Mesenchymal stem cell (in vitro differentiated cells and primary cell): Measurements from ENCODE around the gene RBMS1.

Experiments used
- DNase-seq: peaks from one replicate; pipeline ENCODE4 v3.0.0-alpha.2; 2013
- H2AFZ ChIP-seq: one replicate; pipeline ENCODE4 v1.6.1; 2013; ENCODE audit warnings: low read depth, mild to moderate bottlenecking, control low read depth, inconsistent platforms, low read length, moderate library complexity
- H2AK5ac ChIP-seq: 2 replicates; pipeline ENCODE4 v1.6.1; 2013; ENCODE audit warnings: low read length, moderate library complexity, mild to moderate bottlenecking, inconsistent platforms; ENCODE audit not compliant: severe bottlenecking
- H2BK120ac ChIP-seq: one replicate; pipeline ENCODE4 v1.6.1; 2013; ENCODE audit warnings: low read depth, mild to moderate bottlenecking, inconsistent platforms, low read length, moderate library complexity
- H2BK12ac ChIP-seq, 2 experiments: one replicate each; pipeline ENCODE4 v1.6.1; 2013; ENCODE audit warnings: inconsistent platforms in 2 of 2, low read length in 2 of 2, mild to moderate bottlenecking in 2 of 2, moderate library complexity in 2 of 2, control low read depth in 1 of 2
- H2BK15ac ChIP-seq: one replicate; pipeline ENCODE4 v1.6.1; 2013; ENCODE audit warnings: mild to moderate bottlenecking, low read depth, inconsistent platforms; ENCODE audit not compliant: poor library complexity, severe bottlenecking
- H2BK5ac ChIP-seq: 2 replicates; pipeline ENCODE4 v1.6.1; 2013; ENCODE audit warnings: low read depth, mild to moderate bottlenecking, low read length, control low read depth, inconsistent platforms; ENCODE audit not compliant: poor library complexity, severe bottlenecking
- H3K14ac ChIP-seq, 2 experiments: one replicate each; pipeline ENCODE4 v1.6.1; 2013; ENCODE audit warnings: inconsistent platforms in 2 of 2, low read length in 2 of 2, control low read depth in 1 of 2, mild to moderate bottlenecking in 1 of 2, moderate library complexity in 1 of 2
- H3K18ac ChIP-seq, 2 experiments: one replicate each; pipeline ENCODE4 v1.6.1; 2013; ENCODE audit warnings: inconsistent platforms in 2 of 2, low read length in 2 of 2, control low read depth in 1 of 2, low read depth in 1 of 2, mild to moderate bottlenecking in 1 of 2
- H3K23ac ChIP-seq, 2 experiments: one replicate each; pipeline ENCODE4 v1.6.1; 2013; ENCODE audit warnings: inconsistent platforms in 2 of 2, low read length in 2 of 2, mild to moderate bottlenecking in 2 of 2, moderate library complexity in 2 of 2, control low read depth in 1 of 2
- H3K27ac ChIP-seq: 2 replicates; pipeline ENCODE4 v1.5.1; 2013; ENCODE audit warnings: mild to moderate bottlenecking, moderate library complexity, low read length, control low read depth, inconsistent platforms; ENCODE audit not compliant: poor library complexity, severe bottlenecking
- H3K27me3 ChIP-seq, 2 experiments: 2 replicates each; pipeline versions ENCODE4 v1.6.1 to v1.7.0; 2013; ENCODE audit warnings: low read length in 2 of 2, mild to moderate bottlenecking in 2 of 2, moderate library complexity in 2 of 2, control low read depth in 1 of 2, inconsistent platforms in 1 of 2; ENCODE audit not compliant: control insufficient read depth in 1 of 2, insufficient read depth in 1 of 2
- H3K36me3 ChIP-seq, 2 experiments: 2 replicates each; pipeline versions ENCODE4 v1.6.1 to v1.7.0; 2013; ENCODE audit warnings: low read length in 2 of 2, control low read depth in 1 of 2, inconsistent platforms in 1 of 2, low read depth in 1 of 2, mild to moderate bottlenecking in 1 of 2; ENCODE audit not compliant: insufficient read depth in 2 of 2, control insufficient read depth in 1 of 2
- H3K4ac ChIP-seq, 2 experiments: one replicate each; pipeline ENCODE4 v1.6.1; 2013; ENCODE audit warnings: inconsistent platforms in 2 of 2, low read length in 2 of 2, mild to moderate bottlenecking in 2 of 2, moderate library complexity in 2 of 2, control low read depth in 1 of 2, low read depth in 1 of 2
- H3K4me1 ChIP-seq: 2 replicates; pipeline ENCODE4 v1.6.1; 2013; ENCODE audit warnings: low read depth, low read length, control low read depth; ENCODE audit not compliant: control insufficient read depth, insufficient read depth
- H3K4me2 ChIP-seq: 2 replicates; pipeline ENCODE4 v1.6.1; 2013; ENCODE audit warnings: low read length, mild to moderate bottlenecking, inconsistent platforms; ENCODE audit not compliant: poor library complexity, severe bottlenecking
- H3K4me3 ChIP-seq, 2 experiments: 2 replicates each; pipeline versions ENCODE4 v1.5.1 to v1.7.0; 2013; ENCODE audit warnings: low read length in 2 of 2, mild to moderate bottlenecking in 2 of 2, control low read depth in 1 of 2, low read depth in 1 of 2; ENCODE audit not compliant: insufficient read depth in 1 of 2
- H3K79me1 ChIP-seq: replicated peaks from 2 replicates; pipeline ENCODE4 v1.6.1; 2013; ENCODE audit warnings: mild to moderate bottlenecking, control low read depth, low read length, inconsistent platforms; ENCODE audit not compliant: poor library complexity, severe bottlenecking
- H3K9ac ChIP-seq: 2 replicates; pipeline ENCODE4 v1.7.0; 2013; ENCODE audit warnings: mild to moderate bottlenecking, low read length, moderate library complexity
- H3K9me3 ChIP-seq: 2 replicates; pipeline ENCODE4 v1.7.0; 2013; ENCODE audit warnings: mild to moderate bottlenecking, low read length; ENCODE audit not compliant: control insufficient read depth
- H4K8ac ChIP-seq: one replicate; pipeline ENCODE4 v1.6.1; 2013; ENCODE audit warnings: inconsistent platforms, mild to moderate bottlenecking, low read length, moderate library complexity
- H4K91ac ChIP-seq: one replicate; pipeline ENCODE4 v1.6.1; 2013; ENCODE audit warnings: mild to moderate bottlenecking, low read length, inconsistent platforms
- WGBS: methylation state at CpG from one replicate; pipeline ENCODE4 v1.1.7; 2013; ENCODE audit warnings: mixed read lengths; 5-methylcytosine and 5-hydroxymethylcytosine counted together

RBMS1 gene

DNA sequence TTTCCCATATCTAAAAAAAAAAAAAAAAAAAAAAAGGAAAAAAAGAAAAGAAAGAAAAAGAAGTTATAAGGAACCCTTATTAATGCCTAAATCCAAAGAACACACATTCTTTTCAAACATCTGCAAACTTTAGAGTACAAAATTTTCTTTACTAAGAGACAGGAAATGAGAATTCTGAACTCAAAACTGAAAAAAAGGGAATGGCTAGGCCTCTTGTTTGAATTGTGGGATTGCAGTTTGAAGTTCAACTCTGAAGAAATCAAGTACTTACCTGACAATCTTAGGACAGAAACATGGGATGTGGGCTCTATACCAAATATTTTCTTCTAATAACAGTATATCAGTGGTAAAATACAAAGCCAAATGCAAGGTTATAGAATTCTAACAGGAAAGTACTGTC lies 175.4 kb downstream of the RBMS1 start:
- Histone ChIP-seq H2AK5ac (no peak overlapping the region), H3K4me2 (no peak overlapping the region), H3K36me3 (peaks cover 8 to 69% of the 10 kb centered on the region in 2 experiments), H3K18ac (no peak overlapping the region), H3K4me3 (no peak overlapping the region), H2BK12ac (no peak overlapping the region), H2BK120ac (no peak overlapping the region), H3K27me3 (no peaks in the 10 kb centered on the region), H3K4ac (no peak overlapping the region), H3K9me3 (no peaks in the 10 kb centered on the region), H4K91ac (no peak overlapping the region), H3K27ac (no peak overlapping the region), H3K4me1 (peaks cover 2% of the 10 kb centered on the region), H2BK5ac (no peak overlapping the region), H3K79me1 (peaks cover 10% of the 10 kb centered on the region), H3K14ac (no peak overlapping the region), H4K8ac (no peak overlapping the region), H3K23ac (no peak overlapping the region), H2AFZ (no peak overlapping the region), H2BK15ac (no peak overlapping the region), H3K9ac (peak overlapping the region; percentile 71)
- no peak for DNase-seq

DNA sequence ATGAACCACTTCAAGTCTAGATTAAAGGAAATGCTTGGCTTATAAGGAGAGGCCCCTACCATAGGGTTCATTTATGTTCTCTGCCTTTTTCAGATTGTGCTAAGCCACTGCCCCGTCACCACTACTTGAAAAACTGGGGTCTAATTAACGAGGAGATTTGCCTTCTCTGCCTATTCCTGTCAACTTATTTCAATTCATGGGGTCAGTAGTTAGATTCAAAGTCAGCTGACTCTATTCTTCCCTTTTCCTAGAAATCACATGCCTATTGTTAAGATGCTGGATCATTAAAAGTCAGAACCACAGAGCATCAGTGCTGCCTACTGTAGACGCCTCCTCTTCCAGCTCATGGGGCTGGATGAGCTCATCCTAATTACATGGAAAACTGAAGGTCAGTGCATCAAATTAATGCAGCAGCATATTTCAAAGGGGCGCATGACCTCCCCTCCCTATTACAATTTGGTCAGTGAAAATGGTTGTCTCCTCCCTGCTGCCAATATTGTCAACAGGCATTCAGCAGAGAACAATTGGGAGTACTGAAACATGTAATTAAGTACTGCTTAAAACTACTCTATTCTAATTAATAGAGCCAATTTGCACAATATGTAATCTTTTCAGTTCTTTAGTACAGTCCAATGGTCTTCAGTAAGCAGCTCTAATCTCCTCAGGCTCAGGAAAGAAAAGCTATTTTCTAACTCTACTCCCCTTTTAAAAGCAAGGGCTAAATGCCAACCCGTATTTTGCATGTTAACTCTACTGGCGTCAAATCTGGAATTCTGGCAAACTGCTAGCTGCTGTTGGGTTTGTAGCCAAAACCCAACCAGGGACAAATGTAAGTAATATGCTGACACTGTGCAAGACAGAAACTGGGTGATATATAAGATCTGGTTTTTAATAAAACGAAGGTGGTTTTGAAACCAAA lies 176.2 kb downstream of the RBMS1 start:
- 98% methylated on average over 6 of the region's 7 CpGs for WGBS
- H3K4ac ChIP-seq: peak overlapping the region in 1 of 2 experiments; percentile 49
- no peak overlapping the region for H3K4me3 ChIP-seq
- H2BK12ac ChIP-seq: no peak overlapping the region
- H3K4me2 ChIP-seq: no peak overlapping the region
- H2AFZ ChIP-seq: no peak overlapping the region
- H2BK120ac ChIP-seq: no peak overlapping the region
- no peak overlapping the region for H2BK15ac ChIP-seq
- no peak overlapping the region for H3K27ac ChIP-seq
- H4K91ac ChIP-seq: no peak overlapping the region
- peak overlapping the region; percentile 82 for H3K9ac ChIP-seq
- H3K14ac ChIP-seq: no peak overlapping the region
- peaks cover 6 to 77% of the 10 kb centered on the region in 2 experiments for H3K36me3 ChIP-seq
- H3K18ac ChIP-seq: peak overlapping the region in 1 of 2 experiments; percentile 49
- DNase-seq: no peak
- no peak overlapping the region for H2AK5ac ChIP-seq
- H4K8ac ChIP-seq: no peak overlapping the region
- peaks cover 11% of the 10 kb centered on the region for H3K79me1 ChIP-seq
- H3K23ac ChIP-seq: no peak overlapping the region
- no peaks in the 10 kb centered on the region for H3K9me3 ChIP-seq
- no peaks in the 10 kb centered on the region for H3K27me3 ChIP-seq
- H2BK5ac ChIP-seq: no peak overlapping the region
- H3K4me1 ChIP-seq: peaks cover 2% of the 10 kb centered on the region

DNA sequence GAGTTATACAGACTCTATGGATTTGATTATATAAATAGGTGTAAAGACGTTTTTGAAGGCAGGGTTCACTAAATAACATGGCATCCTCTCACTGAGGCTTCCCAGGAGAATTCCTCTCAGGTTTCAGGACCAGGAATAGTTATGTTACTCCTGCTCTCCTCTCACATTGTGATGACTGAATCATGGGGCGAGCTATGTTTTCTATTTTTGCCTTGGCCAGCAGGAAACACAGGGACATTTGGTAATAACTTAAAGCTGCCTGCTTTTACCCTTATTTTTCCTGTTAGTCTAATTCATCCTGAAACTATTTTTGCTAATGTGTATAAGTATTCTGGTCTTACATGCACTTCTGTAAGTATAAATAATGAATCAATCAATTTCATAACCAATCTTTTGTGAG lies 178.3 kb downstream of the RBMS1 start:
- H3K79me1 ChIP-seq: peaks cover 6% of the 10 kb centered on the region
- H3K36me3 ChIP-seq: peaks cover 3 to 83% of the 10 kb centered on the region in 2 experiments
- no peak overlapping the region for H2BK15ac ChIP-seq
- no peaks in the 10 kb centered on the region for H3K4me1 ChIP-seq
- H3K4ac ChIP-seq: no peak overlapping the region
- no peak overlapping the region for H2BK5ac ChIP-seq
- no peak overlapping the region for H3K4me2 ChIP-seq
- H3K27me3 ChIP-seq: no peaks in the 10 kb centered on the region
- no peak overlapping the region for H2AFZ ChIP-seq
- no peak overlapping the region for H3K14ac ChIP-seq
- H3K27ac ChIP-seq: no peak overlapping the region
- H3K4me3 ChIP-seq: no peak overlapping the region
- DNase-seq: peak; percentile 53
- no peaks in the 10 kb centered on the region for H3K9me3 ChIP-seq
- no peak overlapping the region for H2BK120ac ChIP-seq
- H2BK12ac ChIP-seq: no peak overlapping the region
- no peak overlapping the region for H4K91ac ChIP-seq
- no peak overlapping the region for H3K18ac ChIP-seq
- no peak overlapping the region for H3K23ac ChIP-seq
- no peak overlapping the region for H4K8ac ChIP-seq
- peak overlapping the region; percentile 82 for H3K9ac ChIP-seq
- 74% methylated on average over 2 of the region's 2 CpGs for WGBS
- no peak overlapping the region for H2AK5ac ChIP-seq

DNA sequence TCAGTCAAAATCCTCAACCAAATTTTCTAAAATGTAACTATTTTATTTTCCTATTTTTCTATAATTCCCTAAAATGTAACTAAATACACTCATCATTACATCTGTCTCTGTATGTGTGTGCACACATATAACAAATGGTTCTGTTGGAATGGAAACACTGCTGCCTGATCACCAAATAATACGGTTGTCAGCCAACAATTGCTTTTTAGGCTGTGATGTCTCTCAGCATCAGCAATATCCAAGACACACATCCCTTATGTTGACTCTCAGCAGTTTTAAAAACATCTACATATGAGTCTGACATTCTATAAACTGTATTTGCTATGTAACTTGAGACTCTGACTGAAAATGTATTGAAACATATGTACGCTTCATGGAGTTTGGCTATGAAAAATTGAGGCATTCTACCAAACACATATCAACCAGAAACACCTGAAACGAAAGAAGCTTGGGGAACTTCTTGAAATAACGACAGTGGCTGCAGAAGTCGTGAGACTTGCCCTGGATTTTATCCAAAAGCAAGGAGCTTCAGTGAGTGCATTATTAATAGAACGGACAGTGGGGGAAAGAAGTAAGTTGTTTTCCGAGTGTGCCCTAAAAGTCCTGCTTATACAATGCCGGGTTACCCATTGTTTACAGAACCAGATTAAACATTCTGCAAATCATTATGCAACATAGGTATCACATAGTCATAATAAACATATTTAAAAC lies 183.3 kb downstream of the RBMS1 start:
- H3K4me3 ChIP-seq: no peak overlapping the region
- H3K9me3 ChIP-seq: no peaks in the 10 kb centered on the region
- no peak overlapping the region for H4K8ac ChIP-seq
- no peak overlapping the region for H2BK12ac ChIP-seq
- peaks cover 10% of the 10 kb centered on the region for H3K79me1 ChIP-seq
- H3K14ac ChIP-seq: no peak overlapping the region
- WGBS: 94% methylated on average over 7 of the region's 8 CpGs
- H2AFZ ChIP-seq: no peak overlapping the region
- H4K91ac ChIP-seq: no peak overlapping the region
- no peak overlapping the region for H3K18ac ChIP-seq
- H3K4me1 ChIP-seq: peaks cover 4% of the 10 kb centered on the region
- DNase-seq: no peak
- H3K9ac ChIP-seq: peak overlapping the region; percentile 88
- peaks cover 0 to 87% of the 10 kb centered on the region in 2 experiments for H3K36me3 ChIP-seq
- no peak overlapping the region for H2BK15ac ChIP-seq
- no peak overlapping the region for H3K4me2 ChIP-seq
- H3K27ac ChIP-seq: no peak overlapping the region
- H2BK120ac ChIP-seq: no peak overlapping the region
- no peak overlapping the region for H2BK5ac ChIP-seq
- H2AK5ac ChIP-seq: no peak overlapping the region
- H3K27me3 ChIP-seq: no peaks in the 10 kb centered on the region
- H3K4ac ChIP-seq: no peak overlapping the region
- H3K23ac ChIP-seq: no peak overlapping the region
